SKM-1 (cell line): ENCODE data around the gene TUBB6.

Experiments
- DNase-seq: peaks from one replicate; lab custom pipeline; 2025; ENCODE audit not compliant: unreplicated experiment; lab: John Stamatoyannopoulos, UW

The TUBB6 gene

DNA sequence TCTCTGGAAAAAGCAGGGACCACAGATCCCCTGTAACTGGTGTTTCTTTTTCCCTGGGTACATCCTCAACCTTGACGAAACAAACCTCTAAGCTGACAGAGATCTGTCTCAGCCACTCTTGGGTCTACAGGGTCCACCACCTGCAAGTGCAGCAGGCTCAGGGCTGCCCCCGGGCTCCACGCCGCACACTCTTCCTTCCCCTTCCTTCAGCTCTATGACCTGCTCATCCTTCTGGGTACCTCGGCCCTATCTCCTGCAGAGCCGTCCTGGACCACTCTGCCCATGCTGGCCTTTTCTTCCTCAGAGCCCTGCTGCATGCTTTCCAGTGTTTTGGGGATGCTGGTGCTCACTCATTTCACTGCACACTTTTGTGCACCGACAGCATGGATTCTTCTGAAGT, 27.5 kb downstream of the TUBB6 start:
- DNase-seq = no peak

DNA sequence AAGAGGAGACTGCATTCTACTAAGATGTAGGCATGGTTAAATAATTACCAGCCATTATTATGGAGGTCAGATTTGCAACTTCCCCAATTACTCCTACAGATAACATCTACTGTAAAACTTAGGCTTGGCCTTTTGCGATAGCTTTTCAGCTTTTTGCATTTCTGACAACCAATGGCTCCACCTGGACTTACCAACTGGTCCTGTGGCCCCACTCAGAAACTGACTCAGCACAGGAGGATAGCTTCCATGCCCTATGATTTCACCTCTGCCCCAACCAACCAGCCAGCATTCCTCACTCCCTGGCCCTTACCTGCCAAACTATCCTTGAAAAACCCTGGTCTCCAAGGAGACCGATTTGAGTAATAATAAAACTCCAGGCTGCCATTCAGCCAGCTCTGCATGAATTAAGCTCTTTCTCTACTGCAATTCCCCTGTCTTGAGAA, 28.2 kb downstream of the TUBB6 start:
- no peak for DNase-seq

DNA sequence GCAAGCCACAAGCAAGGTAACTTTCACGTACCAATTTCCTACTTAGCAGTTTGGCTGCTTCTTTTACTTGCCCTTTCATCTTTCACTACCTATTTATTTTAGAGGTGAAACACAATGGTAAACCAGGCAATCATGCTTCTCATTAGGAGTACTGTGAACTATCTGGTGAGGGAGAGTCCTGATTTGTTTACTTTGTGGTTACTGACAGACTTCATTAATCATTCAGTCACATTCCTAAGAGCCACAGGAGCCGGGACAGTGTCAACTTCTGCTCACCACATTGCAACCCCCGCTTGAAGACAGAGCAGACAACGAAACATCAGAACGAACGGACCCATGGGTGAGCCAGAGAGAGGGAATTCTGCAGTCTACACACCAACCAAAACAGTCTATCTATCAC, 28.8 kb downstream of the TUBB6 start:
- no peak for DNase-seq

DNA sequence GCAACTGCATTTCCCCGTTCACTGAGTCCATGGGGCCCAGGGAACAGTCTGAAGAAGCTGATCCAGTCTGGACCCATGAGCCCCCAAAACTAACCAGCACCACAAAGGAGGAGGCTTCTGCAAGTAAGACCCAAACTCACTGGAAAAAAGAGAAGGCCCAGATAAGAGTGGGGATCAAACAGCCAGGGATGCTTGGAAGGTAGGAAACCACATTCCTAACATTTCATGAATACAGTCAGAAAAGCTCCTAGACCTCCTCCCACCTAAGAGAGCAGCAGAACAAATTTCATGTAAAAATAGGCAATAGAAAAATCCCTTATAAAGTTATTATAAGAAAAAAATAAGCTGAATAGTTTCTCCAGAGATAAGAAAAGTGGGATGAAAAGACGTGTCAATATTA, 30.3 kb downstream of the TUBB6 start:
- no peak for DNase-seq

DNA sequence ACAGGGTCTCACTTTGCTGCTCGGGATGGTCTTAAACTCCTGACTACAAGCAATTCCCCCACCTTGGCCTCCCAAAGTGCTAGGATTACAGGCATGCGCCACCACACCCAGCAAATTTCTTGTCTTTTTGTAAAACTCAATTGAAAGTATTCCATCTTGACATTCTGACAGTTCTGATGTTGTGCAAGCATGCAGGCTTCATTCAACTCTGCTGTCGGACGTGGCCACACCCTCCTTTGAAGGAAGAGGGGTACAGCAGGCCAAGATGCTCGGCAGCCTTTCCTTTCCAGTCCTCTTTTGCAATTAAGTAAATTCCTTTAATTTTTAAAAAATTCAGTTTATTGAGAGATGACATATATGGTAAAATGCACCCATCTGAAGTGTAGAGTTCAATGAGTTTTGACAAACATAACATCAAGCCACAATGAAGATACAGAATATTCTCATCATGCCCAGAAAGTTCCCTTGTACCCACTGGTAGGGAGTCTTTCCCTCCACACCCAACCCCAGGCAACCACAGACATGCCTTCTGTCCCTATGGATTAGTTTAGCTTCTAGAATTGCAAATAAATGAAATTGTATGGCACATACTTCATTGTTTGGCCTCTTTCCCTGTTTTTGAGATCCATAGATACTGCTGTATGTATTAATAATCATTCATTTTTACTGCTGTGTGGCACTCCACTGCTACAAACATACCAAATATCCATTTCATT, 33.1 kb downstream of the TUBB6 start:
- DNase-seq = no peak

DNA sequence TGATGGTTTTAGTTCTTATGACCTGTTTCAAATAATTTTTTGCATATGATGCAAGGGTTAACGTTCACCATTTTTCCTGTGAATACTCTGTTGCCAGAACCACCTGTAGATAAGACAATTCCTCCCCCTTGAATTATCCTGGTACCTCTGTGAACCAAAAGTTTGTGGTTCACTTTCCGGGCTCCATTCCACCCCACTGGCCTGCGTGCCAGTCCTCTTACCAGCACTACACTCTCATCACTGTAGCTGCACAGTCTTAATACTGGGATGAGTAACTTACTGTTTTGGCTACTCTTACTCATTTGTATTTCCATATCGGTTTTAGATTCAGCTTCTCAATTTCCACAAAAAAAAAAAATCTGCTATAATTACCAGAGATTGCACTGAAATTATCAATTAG, 34.6 kb downstream of the TUBB6 start:
- no peak for DNase-seq

DNA sequence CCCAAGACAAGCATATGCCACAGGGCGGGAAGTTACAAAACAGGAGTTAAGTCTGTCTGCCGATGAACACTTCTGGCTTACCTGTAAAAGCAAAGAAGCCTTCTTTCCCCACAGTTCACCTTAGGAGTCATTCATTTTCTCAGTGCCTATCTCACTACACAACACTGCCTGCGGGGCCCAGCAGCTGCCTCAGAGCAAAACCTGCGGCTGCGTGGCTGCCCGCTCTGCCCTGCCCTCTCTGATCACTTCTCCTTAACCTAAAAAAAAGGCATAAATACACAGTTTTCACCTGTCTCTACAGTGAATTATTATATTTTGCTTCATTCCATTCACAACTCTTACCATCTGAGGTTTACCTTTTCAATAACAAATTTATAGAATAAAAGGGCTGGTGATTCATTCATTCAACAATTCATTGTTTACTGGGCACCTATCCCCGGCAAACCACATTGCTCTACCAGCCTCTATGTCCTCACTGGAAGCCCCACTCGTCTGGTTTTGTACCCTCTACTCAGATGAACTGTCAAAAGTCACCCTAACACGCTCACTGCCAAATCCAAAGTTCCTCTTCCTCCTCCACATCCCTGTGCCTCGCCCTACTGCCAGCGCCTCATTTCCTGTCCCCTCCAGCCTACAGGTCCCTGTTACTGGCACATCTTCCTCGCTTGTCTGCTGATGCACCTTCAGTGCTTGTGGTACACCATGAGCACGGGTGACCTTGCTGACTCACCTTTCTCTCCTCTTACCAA, 37.6 kb downstream of the TUBB6 start:
- DNase-seq = no peak

DNA sequence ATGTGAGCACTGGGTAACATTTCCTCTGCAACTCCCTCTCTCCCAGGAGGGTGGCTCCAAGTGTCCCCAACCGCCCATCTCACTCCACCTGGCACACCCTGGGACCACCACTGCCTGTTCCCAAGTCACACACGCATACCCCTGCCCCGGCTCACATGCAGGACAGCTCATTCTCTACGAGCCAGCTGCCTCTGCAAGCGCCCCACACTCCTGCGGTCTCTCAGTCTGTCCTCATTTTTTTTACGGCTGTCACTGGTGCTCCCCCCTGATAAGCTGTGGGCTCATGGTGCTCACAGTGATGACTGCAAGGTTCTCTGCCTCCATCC, 38.2 kb downstream of the TUBB6 start:
- DNase-seq = no peak

DNA sequence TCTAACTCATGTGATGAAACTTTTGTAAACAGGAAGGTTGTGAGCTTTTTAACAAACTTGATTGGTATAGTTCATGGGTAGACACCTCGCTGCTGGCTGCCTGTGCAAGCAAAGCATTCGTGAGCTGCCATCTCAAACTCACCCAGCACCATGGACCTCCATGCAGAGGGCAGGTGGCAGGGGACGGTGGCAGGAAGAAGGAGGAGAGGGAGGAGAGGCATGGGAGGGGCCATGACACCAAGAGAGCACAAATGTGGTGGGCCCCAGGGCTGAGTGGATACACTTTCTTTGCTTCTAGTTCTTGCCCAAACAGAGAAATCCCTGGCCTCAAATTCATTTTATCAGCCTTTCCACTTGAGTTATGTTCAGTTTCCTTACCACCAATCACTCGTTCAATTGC, 39.9 kb downstream of the TUBB6 start:
- DNase-seq = no peak

DNA sequence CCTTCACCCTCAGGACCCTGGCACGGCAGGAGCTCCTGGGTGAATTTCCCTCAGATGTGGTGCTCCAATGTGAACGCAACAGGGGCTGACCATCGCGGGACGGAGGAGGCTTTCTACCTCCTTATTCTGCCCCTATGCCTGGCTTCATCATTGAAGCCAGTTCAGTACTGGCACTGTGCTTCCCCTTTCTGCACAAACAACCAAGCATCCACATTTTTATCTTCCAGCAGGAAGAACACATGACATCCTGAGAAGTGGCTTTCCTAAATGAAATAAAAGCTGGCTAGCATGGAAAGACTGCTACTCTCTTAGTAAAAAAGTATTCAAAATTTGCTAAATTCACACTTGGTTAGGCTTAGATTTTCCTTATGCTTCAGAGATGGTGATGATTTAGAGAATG, 44.1 kb downstream of the TUBB6 start:
- no peak for DNase-seq

DNA sequence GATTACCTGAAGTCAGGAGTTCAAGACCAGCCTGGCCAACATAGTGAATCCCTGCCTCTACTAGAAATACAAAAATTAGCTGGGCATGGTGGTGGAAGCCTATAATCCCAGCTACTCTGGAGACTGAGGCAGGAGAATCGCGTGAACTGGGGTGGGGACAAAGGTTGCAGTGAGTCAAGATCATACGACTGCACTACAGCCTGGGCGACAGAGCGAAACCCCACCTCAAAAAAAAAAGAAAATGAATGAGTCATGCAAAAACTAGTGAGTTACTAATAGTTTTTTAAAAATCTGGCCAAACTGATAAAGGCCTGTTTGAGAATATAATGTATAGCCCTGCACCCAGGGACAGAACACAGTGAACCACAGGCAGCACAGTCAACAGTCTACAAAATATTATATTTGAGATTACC, 51.5 kb downstream of the TUBB6 start:
- no peak for DNase-seq

DNA sequence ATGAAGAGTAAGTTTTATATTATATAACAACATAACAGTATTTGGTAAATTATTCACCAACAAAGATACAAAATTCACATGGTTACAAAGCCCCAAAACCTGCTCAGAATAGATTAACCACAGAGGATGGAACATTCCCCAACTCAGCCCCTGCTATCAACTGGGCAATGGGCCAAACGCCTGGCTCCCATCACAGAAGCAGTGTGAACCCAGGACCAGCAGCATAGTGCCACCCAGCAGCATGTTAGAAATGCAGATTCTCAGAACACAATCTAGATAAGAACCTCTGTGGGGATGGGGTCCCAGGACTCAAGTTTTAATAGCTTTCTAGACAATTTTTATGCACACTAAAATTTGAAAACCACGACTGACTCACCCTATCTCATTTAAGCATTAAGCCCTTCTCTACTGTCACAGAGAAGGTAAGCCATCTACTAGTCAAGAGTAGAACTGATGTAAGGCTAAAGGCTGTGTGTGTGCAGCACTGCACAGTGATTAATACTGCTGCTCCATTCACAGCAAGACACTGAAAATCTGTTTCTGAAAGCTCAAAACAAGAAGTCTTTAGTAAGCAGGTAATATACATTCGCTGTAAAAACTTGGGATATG, 53.8 kb downstream of the TUBB6 start:
- no peak for DNase-seq

DNA sequence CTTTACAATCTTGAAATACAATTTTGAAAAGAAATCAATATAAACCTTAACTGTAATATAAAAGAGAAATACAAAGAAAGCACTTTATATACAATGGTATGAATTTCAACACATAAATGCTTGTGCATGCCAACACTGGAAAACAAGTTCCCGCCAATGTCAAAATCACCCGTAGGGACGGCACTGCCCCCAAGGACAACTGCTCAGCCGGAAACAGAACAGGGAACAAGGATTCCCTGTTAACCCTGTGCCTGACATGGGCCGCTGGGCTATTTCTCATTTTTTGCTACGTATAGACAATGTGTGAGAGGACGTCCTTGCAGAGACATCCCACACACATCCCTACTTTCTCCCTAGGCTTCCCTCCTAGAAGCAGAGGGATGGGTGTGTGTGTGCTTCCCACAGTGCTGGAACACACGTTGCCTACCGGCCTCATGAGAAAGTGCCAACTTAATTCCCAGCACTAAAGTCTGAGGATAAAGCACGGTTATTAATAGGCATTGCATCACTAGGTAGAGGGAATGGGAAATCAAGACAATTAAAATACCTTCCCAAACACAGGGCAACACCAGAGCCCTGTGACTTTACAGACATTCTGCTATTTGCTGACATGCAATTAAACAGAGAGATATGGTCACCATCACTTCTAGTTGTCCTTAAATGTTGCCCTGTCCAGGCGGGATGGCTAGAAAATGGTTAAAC, 54.6 kb downstream of the TUBB6 start:
- DNase-seq = no peak

DNA sequence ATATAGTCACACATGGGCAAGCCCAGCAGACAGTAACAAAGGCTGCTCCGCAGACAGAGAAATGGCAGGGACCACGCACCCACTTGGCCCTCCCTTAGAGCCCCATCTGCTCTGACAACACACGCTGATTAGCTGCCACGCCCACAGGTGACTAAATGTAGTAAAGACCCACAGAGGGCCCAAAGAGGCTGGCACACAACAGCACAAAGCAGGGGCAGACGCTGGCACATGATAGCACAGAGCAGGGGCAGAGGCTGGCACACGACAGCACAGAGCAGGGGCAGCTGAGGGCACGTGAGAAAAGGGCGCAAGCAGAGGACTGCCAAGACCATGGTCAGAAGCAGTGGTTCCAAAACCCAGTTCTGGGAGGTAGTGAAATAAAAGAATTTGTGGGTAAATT, 58.3 kb downstream of the TUBB6 start:
- no peak for DNase-seq

DNA sequence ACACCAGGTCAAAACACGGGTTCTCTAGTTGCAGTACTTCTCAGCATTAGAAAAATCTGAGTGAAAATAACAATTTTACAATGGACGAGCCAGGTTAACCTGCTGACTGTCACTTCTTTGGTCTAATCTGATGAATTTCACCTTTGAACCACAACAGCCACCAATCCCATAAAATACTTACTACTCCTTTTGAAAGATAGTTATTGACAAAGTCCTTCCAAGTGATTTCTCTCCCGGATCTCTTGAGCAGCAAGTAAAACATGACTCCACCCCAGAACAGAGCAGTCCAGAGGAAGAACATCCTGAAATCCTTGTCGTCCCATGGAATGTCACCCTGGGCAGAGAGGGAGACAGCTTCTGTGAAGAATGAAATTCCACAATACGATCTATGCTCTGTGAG, 58.7 kb downstream of the TUBB6 start:
- DNase-seq = no peak

DNA sequence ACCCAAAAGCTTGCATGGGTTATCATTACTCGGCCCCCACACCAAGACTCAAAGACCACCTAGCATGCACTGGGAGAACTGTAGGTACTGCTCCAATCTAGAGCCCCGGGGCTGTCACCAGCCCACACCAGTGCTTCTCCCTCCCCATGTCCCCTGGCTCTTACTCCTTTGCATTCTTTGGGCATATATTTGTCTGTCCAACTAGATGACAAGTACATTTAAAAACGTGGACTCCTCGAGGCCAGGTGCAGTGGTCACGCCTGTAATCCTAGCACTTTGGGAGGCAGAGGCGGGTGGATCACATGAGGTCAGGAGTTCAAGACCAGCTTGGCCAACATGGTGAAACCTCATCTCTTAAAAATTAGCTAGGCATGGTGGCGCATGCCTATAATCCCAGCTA, 61.2 kb downstream of the TUBB6 start:
- no peak for DNase-seq

DNA sequence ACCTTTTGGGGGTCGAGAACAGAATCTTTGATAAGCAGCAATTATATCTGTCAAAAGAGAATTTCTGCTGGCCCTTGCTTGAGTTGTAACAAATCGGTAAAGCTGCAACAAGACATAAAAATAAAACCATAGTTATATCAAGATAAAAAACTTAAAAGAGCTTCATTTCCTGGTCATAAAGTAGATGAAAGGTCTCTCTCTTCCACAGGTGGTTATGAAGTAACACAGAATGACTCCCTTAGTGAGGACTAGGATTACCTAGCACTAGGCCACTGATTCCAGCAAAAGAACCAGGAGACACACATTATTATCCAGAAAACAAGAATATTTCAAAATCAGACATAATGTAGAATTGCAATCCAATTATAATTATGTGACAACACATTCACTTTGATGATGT, 63.5 kb downstream of the TUBB6 start:
- DNase-seq = no peak

DNA sequence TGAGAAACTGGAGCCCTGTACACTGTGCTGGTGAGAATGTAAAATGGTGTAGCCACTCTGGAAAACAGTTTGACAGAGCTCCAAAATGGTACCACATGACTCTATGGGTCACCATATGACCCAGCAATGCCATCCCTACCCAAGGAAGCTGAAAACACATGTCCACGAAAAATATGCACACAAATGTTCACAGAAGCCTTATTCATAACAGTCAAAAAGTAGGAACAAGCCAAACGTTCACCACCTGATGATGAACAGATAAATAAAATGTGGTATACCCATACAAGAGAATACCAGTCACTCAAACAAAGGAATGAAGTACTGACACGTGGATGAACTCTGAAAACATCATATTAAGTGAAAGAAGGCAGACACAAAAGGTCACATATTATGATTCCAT, 64.4 kb downstream of the TUBB6 start:
- no peak for DNase-seq

DNA sequence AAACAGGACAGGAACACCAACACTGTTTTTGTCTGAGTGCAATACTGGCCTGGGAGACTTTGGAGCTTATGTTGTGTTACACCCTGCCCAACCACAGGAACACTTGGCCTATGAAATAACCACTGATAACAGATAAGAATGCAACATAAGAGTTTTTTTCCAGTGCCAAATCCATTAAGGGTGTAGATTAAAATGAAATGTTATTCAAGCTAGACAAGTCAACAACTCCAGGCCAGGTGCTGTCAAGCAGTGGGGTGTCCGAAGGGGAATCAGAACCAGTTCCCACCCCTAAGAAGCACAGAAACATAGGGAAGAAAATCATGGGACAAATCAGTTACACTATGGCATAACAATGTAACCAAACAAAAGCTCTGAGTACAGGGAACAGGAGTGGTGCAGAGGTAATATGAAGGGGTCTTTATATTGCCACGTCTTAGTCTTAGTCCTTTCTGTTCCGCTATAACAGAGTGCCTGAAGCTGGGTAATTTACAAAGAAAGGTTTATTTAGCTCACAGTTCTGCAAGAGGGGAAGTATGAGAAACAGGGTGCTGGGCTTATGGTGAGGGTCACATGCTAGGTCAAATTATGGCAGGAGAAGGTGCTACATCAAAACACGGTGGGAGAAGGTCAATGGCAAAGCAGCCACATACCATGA, 65.2 kb downstream of the TUBB6 start:
- DNase-seq = no peak

DNA sequence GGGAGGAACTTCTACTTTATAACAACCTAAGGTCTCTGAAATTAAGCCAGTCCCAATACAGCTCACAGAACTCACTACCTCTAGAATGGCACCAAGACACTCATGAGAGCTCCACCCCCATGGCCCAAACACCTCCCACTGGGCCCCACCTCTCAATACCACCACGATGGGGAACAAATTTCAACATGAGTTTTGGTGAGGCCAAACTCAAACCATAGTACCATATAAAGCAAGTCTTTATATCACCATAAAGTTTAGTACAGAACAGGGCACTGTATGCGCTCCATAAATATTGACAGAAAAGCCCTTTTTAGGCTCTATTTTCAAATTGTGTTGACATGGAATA, 65.7 kb downstream of the TUBB6 start:
- DNase-seq = no peak

DNA sequence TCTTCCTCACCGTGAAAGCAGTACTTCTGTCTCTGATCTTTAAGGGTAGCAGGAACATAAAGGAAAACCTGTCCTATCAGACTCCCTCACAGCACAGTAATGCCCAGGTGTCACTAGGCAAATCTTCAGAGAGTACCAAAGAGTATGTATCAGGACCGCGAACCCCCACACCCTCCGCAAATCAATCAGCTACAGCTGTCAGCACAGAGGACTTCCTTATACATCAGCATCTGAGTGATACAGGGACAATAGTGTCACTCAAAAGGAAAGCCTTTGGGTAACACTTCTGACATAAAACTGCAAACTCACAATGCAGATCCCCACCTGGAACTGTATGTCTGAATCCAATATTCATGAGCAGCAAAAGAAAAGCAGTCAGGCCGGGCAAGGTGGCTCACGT, 66.4 kb downstream of the TUBB6 start:
- no peak for DNase-seq
